NCI-H1105 (cell line): ENCODE data around the gene ADAMTS17.

ENCODE experiments used
- DNase-seq: peaks from one replicate; lab custom pipeline; 2025; lab: John Stamatoyannopoulos, UW

Gene ADAMTS17

GRCh38 chr15:100052716-100053473 is 288.9 kb downstream of the ADAMTS17 start:
- no peak for DNase-seq

DNA sequence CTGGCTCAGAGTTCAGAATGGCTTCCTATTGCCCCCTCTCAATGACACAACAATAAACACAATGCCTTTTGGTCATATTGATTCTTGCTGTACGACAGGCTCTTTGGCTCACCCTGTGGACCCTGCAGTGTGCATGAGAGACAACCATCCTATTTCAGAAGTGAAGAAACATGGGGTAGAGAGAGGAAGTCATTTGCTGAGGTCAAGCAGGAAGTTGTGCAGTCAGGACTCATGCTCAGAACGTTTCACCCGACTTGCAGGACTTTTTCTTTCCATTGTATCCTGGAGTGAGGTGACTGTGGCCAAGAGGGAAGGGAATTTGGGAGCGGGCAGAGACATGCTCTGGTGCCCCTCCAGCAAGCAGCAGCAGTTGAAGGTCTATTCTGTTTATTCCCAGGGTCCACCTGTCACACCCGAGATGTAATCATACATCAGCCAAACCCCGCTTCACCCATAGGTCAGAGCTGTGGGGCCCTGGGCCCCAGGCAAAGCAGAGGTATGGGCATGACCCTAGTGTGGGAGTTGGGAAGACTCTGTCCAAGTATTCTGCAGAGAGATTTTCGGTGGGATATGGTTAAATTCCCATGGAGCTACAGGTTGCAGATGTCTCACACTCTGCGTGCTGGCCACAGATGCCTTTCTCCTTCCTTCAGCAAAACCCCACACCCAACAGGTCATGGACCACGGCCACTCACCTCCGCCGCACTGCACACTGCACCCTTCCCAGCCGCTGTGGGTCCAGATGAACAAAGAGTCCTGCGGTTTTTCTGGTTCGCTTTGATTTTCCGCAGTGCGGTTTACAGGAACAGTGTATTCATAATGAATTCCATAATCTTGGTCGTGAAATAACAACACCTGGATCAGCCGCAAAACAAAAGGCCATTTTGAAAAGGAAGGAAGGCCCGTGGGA is 290.6 kb downstream of the ADAMTS17 start:
- no peak for DNase-seq

DNA sequence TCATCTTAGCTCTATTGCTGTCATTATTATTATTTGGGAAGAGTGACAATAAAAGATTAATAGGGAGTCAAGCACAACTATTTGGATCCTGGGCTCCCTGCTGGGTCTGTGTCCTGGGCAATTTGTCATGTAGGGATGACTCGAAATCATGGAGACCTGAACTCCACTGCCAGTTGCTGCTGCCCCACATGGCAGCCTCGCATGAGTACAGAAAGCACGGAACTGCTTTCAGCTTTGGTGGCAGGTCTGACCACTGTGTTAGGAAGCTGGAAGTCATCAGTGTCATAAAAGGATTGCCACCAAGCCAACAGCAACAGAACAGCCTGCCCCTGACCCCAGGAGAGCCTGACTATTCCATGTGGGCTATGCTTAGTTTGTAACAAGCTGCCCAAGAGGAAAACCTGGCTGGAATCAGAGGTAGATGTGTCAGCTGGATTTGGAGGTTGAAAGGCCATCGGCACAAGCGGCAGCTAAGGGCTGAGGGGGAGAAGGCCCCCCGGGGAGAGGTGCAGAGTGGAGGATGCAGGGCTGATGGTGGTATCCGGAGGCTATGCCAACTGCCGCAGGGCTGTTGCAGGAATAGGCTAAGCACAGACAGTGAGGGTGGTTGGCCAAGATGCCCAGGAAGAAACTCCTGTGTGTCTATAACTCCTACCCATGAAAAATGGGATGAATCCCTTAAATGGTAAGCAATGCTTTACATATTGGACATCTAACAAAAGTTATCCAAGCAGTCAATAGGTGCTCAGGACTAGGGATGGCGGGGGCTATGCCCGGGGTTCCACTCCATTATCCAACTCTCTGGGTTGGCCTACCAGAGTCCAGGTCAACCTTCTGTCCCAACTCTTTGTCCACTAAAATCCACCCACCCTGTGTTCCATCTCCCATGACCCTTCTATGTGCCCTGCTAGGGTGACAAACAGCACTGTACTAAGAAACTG is 291.6 kb downstream of the ADAMTS17 start:
- DNase-seq, result no peak

DNA sequence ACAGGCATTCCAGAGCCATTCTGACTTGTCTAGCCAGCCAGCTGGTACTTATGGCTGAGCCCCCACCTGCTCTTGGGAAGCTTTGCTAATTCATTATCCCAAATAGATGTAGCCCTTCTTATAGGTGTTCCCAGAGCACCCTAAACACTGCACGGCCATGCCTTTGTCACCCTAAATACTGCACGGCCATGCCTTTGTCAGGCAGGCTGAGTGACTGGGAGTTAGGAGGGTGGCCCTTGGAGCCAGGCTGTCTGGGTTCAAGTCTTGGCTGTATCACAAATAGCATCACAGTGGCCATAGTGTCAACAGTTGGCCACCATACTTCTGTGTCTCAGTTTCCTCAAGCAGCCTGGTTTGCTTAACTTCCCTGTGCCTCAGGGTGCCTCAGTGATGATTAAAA is 292.3 kb downstream of the ADAMTS17 start:
- no peak for DNase-seq

DNA sequence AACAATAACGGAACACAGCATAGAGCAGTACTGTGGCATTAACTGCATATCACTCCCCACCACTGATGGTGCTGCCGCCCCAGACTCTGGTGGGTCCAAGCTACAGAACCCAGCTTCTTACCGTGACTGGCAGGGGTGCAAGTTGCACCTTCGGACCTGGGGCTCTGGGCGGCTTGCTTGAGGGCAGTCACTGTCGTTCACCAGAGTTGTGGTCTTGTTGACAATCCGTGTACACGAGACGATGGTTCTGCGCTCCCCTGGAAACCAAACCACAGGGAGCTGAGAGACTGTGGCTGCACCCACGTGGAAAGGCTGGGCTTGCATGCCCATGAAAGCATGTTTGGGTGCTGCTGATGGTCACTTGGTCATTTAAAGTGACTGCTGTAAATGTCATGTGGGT is 293.0 kb downstream of the ADAMTS17 start:
- DNase-seq, result no peak

- no peak for DNase-seq
Measured at GRCh38 chr15:100043692-100044091, 298.1 kb downstream of the ADAMTS17 start.

DNA sequence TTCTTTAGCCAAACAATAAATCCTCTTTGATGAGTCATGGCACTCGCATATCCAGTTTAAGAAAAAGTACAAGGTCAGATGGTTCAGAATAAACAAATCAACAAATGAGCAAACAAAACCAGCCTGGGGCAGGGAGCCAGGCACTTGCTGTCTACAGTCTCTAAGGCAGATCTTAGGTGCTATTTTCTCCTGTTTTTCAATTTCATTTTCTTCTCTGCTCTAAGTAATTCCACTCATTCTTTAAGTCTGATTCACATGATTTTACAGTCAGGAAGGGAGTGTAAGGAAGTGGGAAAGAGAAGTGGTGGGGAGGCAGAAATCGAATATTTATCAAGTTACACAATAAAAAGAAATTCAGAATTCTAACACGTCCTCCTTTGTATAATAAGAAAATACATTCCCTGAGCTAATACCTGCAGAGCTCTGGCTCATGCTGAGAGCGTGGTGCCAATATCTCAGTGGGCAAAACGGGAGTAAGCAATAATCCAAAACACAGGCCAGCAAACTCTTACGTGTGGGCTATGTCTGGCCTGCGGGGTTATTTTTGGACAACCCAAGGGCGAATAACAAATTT is 298.6 kb downstream of the ADAMTS17 start:
- DNase-seq, result no peak

DNA sequence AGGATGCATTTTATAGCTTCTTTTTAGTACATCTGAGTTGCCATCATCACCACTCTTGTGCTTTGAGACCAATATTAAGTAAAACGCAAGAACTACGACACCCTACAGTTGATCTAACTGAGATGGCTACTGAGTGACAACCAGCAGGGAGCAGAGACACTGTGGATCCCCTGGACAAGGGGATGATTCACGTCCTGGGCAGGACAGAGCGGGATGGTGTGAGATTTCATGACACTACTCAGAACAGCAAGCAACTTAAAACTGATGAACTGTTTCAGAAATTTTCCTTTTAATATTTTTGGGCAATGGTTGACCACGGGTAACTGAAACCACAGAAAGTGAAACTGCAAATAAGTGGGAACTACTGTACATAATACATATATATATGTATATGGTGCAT is 299.2 kb downstream of the ADAMTS17 start:
- DNase-seq, result no peak

DNA sequence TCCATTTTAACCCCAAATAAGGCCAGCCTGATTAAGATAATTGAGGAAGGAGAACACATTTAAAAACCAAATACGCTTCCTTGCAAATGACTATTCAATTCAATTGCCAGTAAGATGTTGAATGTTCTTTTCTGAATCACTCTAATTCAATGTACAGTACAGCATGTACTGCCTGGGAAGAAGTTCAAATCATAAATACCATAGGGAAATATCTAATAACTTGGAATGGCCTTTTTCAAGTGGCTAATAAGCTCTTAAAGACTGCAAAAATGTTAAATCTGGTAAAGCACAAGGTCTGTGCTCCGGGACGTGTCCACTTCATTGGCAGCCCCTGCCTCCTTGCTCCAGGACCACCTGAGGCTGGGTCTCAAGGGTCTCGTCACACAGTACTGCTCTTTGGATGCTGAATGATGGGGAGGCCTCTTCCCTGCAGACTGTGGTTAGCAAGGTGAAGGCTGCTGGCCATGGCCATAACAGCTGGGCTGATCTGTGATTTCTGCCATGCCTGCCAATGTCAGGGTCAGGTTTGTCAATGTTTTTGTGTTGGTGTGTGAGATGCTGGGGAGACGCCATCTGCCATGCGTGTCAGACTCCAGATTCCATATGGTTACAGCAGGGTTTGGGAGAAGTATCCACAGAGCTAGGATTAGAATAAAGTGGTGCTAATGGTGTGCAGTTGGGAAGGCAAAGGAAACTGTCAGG is 300.5 kb downstream of the ADAMTS17 start:
- no peak for DNase-seq

DNA sequence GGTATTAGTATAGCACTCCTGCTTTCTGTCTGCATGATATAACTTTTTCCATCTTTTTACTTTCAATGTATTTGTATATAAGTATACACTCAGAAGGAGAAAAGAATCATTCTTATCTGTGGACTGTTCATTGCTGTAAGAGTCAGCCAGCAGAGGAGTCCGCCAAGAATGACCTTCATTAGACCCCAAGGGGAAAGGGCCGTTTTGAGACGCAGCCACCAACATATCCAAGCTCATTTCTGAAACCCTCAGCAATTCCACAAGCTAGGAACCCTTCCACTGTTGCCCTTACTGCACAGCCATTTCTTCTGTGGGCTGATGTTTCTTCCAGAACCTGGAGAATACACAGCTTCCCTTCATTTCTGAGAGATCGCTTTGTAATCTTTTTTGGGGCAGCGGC is 301.8 kb downstream of the ADAMTS17 start:
- no peak for DNase-seq

DNA sequence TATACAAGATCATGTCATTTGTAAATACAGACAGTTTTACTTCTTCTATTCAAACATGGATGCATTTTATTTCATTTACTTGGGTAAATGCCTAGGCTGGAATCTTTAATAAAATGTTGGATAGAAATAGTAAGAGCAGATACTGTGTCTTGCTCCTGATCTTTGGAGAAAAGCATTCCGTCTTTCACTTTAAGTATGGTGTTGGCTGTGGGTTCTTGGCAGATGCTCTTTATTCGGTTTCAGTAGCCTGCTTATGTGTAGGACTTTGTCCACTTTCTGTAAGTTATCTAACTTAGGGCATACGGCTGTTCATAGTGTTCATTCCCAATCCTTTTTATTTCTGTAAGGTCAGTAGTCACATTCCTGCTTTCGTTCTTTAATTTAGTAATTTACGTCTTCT is 303.0 kb downstream of the ADAMTS17 start:
- no peak for DNase-seq

DNA sequence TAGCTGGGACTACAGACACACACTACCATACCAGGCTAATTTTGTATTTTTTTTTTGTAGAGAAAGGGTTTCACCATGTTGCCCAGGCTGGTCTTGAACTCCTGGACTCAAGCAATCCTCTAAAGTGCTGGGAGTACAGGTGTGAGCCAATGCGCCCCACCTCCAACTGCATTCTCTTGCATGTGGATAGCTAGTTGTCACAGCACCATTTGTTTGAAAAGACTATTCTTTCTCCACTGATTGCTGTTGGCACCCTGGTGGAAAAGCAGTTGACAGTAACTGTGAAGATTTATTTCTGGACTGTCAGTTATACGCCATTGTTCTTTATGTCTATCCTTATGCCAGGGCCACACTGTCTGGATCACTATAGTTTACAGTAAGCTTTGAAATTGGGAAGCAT is 303.9 kb downstream of the ADAMTS17 start:
- DNase-seq, result no peak

GRCh38 chr15:100036015-100036414 is 305.8 kb downstream of the ADAMTS17 start:
- no peak for DNase-seq

GRCh38 chr15:100034191-100034590 is 307.6 kb downstream of the ADAMTS17 start:
- DNase-seq, result no peak

GRCh38 chr15:100033140-100033857 is 308.5 kb downstream of the ADAMTS17 start:
- DNase-seq, result no peak

GRCh38 chr15:100032358-100033085 is 309.3 kb downstream of the ADAMTS17 start:
- DNase-seq, result no peak

GRCh38 chr15:100031665-100032357 is 310.0 kb downstream of the ADAMTS17 start:
- no peak for DNase-seq

GRCh38 chr15:100030586-100031229 is 311.1 kb downstream of the ADAMTS17 start:
- no peak for DNase-seq
